Hematopoietic multipotent progenitor cell treated with erythropoietin and hydrocortisone succinate and interleukin-3 and kit ligand, for 8 days (in vitro differentiated cells): Measurements from ENCODE around the gene WRNIP1.
A peak's percentile ranks its signal among the peaks of the same experiment; 100 is the strongest.

Source experiments
- DNase-seq: peaks from one replicate; pipeline ENCODE4 v3.0.0-alpha.2; 2015

Gene WRNIP1

DNA sequence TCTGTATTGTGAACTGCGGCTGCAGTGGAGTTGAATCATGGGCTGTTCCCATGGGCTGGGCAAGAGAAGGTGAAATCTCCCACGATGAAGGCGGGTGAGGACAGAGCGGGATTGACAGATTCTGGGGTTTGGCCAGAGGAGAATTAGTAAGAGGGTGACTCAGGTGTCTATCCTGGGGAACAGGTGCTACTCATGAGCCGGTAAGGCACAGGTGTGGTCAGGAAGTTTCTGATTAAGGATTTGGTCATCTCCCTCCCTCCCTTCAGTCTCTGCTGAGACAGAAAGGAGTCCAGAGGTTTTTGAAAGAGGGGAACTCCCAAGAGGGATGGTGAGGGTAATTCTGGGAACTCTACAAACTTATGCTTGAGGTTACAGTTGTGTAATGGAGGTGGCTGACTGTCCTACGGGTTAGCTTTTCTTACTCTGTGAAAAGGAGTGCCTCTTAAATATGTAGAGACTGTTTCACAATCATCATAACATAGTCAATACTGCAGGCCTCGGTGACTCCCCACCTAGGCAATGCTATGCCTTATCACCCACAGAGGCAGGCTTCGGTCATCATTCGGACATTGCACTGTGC is 45.0 kb downstream of the WRNIP1 start:
- no peak for DNase-seq

DNA sequence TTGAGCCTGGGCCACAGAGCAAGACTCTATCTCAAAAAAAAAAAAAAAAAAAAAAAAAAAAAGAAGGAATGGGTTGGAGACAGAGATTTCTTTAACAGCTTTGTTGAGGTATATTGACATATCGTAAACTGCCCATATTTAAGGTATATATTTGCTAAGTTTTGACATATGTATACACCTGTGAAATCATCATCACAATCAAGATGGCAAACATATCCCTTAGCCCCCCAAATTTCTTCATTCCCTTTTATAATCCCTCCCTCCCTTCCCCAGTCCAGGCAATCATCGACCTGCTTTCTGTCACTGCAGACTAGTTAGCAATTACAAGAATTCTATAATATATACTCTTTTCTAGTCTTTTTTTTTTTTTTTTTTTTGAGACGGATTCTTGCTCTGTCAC is 47.5 kb downstream of the WRNIP1 start:
- DNase-seq = no peak

- no peak for DNase-seq
Observed at GRCh38 chr6:2816158-2816557, 51.0 kb downstream of the WRNIP1 start.

DNA sequence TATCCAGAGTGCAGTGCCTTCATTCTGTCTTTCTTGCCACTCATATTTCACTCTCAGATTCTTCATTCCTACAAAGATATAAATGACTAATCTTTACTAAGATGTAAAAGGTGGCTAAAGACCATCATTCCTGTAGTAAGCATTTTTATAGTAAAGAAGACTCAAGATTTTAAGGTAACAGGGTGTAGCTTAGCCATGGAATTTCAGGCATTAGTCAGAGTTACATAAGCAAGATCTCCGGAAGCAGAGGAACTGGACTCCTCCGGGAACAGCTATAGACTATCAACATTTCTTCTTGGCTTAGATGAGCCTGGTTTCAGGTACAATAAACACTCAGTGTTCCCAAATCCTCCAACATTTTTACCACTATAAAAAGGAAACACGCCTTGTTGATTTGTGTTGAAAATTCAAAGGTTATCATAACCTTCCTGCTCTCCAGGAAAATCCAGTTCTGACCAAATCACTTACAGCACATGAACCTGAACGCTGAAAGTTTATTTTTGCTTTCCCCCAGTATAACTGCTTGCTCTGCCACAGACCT is 52.8 kb downstream of the WRNIP1 start:
- no peak for DNase-seq

DNA sequence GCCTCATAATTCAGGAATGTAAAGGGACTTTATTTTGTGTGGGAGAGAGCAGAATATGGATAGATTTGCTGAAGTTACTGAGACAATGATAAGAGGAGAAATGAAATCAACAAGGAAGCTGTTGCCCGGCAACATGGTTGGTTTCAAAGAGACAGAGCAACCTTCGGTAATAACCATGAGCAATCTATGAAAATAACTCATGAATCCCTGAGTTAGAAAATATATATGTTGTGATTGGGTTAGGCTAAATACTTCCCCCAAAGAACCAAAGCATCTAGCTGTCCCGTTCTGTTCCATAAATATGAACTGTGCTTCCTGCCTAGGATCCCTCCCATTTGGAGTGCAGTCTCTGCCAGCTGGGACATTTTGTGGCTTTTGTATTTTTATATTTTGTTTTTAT is 53.4 kb downstream of the WRNIP1 start:
- no peak for DNase-seq

GRCh38 chr6:2819115-2819514 is 53.9 kb downstream of the WRNIP1 start:
- DNase-seq = no peak

DNA sequence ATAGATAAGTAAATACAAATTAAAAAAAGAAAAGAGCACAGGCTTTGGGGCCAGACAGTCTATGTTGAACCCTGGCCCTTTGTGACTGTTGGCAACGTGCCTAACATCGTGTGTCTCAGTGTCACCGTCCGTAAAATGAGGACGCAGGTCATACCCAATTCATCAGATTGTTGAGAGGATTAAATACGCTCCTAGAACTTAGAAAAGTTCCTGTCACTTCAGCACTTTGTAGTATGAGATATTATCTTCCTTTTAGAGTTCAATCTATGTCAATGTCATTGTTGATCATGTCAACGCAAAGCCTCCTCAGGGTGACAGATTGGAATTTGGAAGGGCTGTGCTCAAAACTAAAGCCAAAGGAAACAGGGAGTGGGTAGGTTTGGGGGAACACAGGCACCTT is 54.8 kb downstream of the WRNIP1 start:
- DNase-seq = no peak

DNA sequence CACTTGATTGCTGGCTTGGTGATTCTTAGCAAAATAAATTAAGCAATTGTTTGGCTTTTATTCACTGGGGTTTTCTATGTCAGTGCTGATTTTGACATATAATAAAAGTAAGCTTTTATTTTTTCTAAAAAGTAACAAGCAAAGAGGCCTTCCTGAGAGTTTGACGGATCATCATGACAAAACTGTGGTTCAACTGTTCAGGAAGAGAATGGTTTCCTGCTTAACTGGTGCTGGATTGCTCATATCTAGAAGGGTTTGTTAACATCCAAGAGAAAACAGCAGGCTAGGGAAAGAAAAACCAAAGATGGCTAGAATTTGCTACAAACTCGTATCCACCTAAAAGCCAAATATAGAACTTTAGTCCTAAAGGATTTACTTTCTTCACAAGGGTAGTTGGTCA is 55.2 kb downstream of the WRNIP1 start:
- DNase-seq = peak; percentile 24

- no peak for DNase-seq
Observed at GRCh38 chr6:2821554-2821953, 56.4 kb downstream of the WRNIP1 start.

- DNase-seq = no peak
Observed at GRCh38 chr6:2823104-2823850, 58.1 kb downstream of the WRNIP1 start.

GRCh38 chr6:2826131-2826530 is 60.9 kb downstream of the WRNIP1 start:
- DNase-seq = no peak

DNA sequence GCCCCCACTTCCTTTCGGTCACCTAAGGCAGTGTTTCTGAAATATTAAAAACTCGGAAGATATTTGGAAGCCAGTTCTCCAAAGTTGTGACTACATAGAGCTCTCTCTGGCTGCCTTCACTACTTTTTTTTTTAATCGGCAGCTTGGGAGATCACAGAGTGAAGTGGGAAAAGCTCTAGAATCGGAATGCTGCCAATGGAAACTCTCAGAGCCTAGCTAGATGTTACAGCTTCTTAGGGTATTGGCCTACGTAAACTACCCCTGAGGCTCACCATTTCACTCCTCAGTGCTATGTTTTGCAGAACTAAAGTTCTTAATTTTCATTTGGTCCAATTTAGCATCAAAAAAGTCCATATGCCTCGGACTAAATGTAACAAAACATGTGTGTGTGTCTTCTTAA is 61.9 kb downstream of the WRNIP1 start:
- DNase-seq = no peak

DNA sequence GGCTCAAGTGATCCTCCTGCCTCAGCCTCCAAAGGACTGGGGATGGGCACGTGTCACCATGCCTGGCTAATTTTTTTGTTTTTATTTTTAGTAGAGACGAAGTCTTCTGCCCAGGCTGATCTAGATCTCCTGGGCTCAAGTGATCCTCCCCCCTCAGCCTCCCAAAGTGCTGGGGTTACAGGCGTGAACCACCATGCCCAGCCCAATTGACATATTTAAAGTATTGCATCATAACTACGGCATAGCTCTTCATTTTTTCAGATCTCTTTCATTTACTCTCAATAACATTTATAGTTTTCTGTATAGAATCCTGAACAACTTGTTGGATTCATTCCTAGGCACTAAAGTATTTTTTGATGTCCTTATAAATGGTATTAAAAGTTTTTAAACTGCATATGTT is 63.4 kb downstream of the WRNIP1 start:
- DNase-seq = no peak

- no peak for DNase-seq
Observed at GRCh38 chr6:2829253-2829652, 64.1 kb downstream of the WRNIP1 start.

GRCh38 chr6:2830183-2830582 is 65.0 kb downstream of the WRNIP1 start:
- DNase-seq = no peak

DNA sequence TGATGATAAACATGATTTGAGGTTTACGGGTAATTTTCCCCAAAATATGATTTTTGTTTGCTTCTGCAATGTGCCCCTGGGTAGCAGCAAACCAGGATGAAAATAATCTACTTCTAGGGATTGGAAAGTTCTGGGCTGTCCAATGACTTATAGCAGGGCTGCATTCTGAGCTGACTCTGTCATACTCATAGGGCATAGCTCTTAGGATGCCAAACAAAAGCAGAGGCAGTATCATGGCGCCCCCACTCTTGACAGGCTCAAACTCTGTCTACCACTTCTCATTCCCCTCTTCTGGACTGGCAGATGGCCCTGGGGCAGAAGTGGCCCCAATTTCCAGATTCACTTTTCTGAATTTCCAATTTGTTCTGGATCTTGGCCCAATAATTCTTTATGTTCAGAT is 66.2 kb downstream of the WRNIP1 start:
- no peak for DNase-seq

GRCh38 chr6:2834262-2834661 is 69.1 kb downstream of the WRNIP1 start:
- DNase-seq = no peak
